ENCODE measurements around the gene ITGA5.

DNA sequence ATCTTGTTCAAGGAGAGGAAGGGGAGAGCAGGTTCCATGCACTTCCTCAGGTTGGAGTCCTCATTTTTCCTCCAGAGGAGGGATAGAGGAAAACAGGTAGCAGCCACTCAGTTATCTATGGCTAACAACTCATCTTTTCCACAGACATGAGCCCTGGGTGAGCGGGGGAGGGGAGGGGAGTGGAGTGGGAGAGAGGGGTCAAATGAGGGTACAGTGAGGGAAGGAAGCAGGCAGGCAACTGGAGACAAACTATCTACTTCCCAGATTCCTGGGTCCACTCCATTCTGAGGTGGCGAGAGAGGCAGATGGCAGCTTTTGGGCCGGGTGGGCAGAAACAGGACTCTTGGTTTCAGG lies 32.0 kb downstream of the ITGA5 start:
- TF ChIP-seq TAF1 (IDR thresholded peaks at IDR 0.05; ENCODE audit: borderline replicate concordance, low read depth, low read length) (no peak), POLR2AphosphoS5 (IDR thresholded peaks at IDR 0.05; ENCODE audit: low read depth, low read length) (no peak), POLR2A (IDR thresholded peaks at IDR 0.05; ENCODE audit: low read depth, low read length) (no peak)

All from GM12892 (cell line).